Measurements from ENCODE around the gene ORAI2.
"Not testable (repeated sequence)": the region's sequence is repeated elsewhere in the genome, so short reads cannot be mapped to it uniquely, and the experiment has no call there.

The ORAI2 gene

GRCh38 chr7:102447311-102447710 lies 13.9 kb downstream of the ORAI2 start:
- DNase-seq (ENCODE audit: low spot score): no peak

DNA sequence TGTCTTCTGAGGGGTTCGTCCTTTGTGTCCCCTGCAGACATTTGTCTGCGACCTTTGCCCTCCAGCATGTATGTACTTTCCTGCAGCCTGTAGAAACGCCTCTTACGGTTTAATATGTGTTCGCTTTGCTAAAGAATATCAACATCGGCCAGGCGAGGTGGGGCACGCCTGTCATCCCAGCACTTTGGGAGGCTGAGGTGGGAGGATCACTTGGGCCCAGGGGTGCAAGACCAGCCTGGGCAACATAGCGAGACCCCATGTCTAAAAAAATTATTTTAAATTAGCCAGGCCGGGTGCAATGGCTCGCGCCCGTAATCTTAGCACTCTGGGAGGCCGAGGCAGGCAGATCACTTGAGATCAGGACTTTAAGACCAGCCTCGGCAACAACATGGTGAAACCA lies 15.8 kb downstream of the ORAI2 start:
- no peak for DNase-seq (ENCODE audit: low spot score)

GRCh38 chr7:102450242-102450641 lies 16.9 kb downstream of the ORAI2 start:
- DNase-seq (ENCODE audit: low spot score): no peak

DNA sequence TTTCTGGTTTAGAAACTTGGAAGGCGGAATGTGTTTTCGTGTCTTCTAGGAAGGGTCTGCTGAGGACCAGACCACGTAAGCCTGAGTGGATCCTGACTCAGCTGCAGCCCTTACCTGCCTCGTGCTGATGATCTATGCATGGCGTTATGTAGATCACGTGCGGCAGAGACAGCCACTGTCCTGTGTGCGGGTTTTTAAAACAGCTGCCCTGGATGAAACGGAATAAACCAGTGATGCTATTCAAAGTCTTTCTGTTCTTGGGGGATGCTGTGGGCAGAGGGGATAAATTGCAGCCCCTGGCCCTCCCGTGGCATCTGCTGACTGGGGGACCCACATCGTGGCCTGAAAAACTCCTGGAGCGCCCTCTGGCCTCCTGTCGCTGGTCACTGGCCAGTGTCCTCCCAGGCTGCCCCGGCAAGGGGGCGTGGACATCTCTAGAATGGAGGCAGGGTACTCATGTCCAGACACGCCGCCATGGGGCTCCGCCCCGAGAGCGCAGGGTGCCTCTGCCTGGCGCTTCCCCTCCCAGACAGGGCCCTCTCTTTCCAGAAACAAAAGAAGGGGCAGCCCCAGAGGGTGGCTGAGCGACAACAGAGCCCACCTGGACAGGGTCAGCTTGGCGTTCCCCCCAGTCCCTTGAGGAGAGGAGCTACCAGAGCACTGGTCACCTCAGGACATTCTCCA lies 18.1 kb downstream of the ORAI2 start:
- no peak for DNase-seq (ENCODE audit: low spot score)

GRCh38 chr7:102452451-102452850 lies 19.1 kb downstream of the ORAI2 start:
- DNase-seq (ENCODE audit: low spot score): no peak

- DNase-seq (ENCODE audit: low spot score): no peak
Measured at GRCh38 chr7:102453319-102453718, 19.9 kb downstream of the ORAI2 start.

GRCh38 chr7:102454468-102454867 lies 21.1 kb downstream of the ORAI2 start:
- no peak for DNase-seq (ENCODE audit: low spot score)

DNA sequence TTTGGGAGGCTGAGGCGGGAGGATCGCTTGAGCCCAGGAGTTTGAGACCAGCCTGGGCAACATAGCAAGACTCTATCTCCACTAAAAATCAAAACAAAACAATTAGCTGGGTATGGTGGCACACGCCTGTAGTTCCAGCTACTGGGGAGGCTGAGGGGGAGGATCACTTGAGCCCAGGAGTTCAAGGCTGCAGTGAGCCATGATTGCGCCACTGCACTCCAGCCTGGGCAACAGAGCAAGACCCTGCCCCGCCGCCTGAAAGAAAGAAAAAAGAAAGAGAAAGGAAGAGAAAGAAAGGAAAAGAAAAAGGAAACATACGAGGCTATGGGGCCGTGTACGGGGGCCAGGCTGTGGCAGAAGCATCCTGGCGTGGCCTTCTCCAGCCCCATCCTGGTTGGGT lies 21.6 kb downstream of the ORAI2 start:
- DNase-seq (ENCODE audit: low spot score): not testable (repeated sequence)

DNA sequence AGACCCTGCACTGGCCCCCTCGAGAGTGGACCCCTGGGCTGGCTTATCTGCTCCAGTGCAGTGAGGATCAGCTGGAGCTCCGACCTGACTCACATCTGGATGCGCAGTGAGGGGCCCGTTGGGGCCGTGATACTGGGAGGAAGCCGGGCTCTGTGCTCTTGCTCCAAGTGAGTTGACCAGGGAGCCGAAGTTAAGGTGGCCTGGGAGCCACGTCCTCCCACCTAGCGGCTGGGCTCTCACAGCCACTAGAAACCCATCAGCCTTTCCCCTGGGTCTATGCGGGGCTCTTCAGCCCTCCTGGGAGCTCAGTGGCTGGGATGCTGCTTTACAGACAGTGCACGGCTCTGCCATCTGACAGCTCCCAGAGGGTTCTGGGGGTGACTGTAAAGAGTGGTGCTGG lies 22.2 kb downstream of the ORAI2 start:
- no peak for DNase-seq (ENCODE audit: low spot score)

DNA sequence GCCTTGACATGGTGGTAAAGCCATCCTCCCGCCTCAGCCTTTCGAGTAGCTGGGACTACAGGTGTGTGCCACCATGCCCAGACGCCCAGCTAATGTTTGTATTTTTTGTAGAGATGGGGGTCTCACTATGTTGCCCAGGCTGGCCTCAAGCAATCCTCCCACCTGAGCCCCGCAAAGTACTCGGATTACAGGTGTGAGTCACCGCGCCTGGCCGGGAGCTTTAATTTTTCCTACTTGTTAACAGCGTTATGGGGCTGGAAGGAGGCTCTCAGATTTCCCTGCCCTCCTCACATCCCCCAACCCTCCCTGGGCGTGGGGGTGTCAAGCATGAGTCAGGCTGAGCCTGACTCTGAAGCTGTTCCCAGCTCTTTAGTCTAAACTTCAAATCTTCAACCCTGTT lies 23.0 kb downstream of the ORAI2 start:
- no peak for DNase-seq (ENCODE audit: low spot score)

DNA sequence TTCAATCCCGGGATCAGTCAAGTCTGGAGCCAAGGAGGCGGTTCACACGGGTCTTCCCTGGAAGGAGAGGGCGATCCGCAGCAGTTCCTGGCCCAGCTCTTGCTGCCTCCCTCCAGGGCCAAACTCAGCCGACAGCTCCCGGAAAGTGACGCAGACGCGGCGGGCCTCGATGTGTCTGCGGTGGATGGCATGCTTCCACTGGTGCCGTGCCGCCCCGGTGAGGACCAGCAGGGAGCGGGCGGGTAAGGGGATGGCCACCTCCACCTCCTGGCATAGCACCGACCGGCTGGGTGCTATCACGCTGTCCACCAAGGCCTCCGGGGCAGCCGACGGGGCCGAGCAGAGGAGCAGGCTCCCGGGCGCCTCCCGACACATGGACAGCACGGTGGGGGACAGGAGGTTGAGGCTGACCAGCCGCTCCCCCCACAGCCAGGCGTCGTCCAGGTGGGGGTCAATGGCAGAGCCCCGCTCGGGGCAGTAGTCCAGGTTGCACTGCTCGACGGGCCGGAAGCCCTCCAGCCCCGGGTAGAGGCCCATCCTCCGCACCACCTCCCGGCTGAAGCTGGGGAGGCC lies 24.1 kb downstream of the ORAI2 start:
- DNase-seq (ENCODE audit: low spot score): no peak

GRCh38 chr7:102459221-102459844 lies 26.0 kb downstream of the ORAI2 start:
- DNase-seq (ENCODE audit: low spot score): no peak

- no peak for DNase-seq (ENCODE audit: low spot score)
Measured at GRCh38 chr7:102460467-102460866, 27.1 kb downstream of the ORAI2 start.

GRCh38 chr7:102463841-102464576 lies 30.6 kb downstream of the ORAI2 start:
- no peak for DNase-seq (ENCODE audit: low spot score)

GRCh38 chr7:102464577-102465280 lies 31.4 kb downstream of the ORAI2 start, which contains the start of the genes ALKBH4 and LRWD1:
TSS of gene ALKBH4 (minus strand) at chr7:102464863. CDS start at chr7:102464836, 27 bp downstream.
TSS of gene LRWD1 (plus strand) at chr7:102464984. CDS start at chr7:102465081, 97 bp downstream.
- peak; percentile 92 for DNase-seq (ENCODE audit: low spot score)

GRCh38 chr7:102466097-102466496 lies 32.7 kb downstream of the ORAI2 start:
- DNase-seq (ENCODE audit: low spot score): no peak

DNA sequence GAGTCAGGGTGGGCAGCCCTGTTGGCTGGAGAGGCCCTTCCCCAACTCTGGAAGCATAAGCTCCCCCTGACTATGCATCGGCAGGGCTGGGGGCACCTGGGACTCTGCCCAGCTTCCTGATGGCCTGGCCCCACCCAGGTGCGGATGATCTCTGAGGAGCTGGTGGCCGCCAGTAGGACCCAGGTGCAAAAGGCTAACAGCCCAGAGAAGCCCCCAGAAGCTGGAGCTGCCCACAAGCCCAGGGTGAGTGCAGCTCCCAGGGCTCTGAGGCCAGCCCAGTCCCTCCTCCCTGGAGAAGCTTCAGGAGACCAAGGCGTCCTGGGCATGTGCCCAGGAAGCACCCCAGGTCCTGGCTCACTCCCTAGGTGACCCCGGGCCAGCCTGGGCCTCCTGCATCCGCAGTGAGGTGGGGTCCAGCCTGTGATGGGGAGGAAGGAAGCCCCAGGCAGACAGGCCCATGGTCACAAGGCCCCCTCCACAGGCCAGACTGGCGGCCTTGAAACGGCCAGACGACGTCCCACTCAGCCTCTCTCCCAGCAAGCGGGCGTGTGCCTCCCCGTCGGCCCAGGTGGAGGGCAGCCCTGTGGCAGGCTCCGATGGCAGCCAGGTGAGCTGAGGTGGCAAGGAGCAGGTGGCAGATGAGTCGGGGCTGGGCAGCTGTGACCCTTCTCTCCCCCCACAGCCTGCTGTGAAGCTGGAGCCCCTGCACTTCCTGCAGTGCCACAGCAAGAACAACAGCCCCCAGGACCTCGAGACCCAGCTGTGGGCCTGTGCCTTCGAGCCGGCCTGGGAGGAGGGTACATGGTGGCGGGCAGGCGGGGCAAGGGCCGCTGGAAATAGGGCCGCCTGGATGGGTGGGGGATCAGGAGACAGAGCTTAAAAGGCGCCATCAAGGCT lies 34.5 kb downstream of the ORAI2 start:
- no peak for DNase-seq (ENCODE audit: low spot score)

DNA sequence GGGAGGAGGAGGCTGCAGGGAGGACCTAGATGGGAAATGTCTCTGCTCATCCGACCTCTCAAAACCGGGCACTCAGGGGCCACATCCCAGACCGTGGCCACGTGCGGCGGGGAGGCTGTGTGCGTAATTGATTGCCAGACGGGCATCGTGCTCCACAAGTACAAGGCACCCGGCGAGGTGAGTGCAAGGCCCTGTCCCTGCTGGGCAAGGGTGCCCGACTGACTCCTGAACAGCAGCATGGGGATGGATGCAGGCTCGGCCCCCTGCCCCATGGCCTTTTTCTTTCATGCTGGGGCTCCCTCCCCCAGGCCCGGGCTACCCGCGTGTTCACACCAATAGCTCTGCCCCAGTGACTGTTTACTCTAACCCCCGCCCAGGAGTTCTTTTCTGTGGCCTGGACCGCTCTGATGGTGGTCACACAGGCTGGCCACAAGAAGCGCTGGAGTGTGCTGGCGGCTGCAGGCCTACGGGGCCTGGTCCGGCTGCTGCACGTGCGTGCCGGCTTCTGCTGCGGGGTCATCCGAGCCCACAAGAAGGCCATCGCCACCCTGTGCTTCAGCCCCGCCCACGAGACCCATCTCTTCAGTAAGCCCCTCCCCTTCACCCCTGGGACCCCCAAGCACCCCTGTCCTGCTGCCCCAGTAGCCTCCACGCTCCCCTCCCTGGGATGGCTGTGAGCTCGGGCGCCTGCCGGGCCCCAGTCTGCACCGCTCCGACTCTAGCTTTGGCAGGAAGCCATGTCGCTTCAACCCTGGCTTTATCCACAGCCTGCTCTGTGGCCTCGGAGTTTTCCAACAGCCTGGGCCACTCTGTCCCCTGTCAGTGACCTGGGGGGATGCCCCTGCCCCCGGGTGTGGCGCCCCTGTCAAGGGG lies 35.3 kb downstream of the ORAI2 start:
- no peak for DNase-seq (ENCODE audit: low spot score)

GRCh38 chr7:102469351-102469971 lies 36.1 kb downstream of the ORAI2 start:
- no peak for DNase-seq (ENCODE audit: low spot score)

Measured in Ammon's horn (tissue), 1 donor.